A549 (cell line): ENCODE data around the gene C11orf91. TPM values are rescaled to one million over a fixed set of nuclear protein-coding genes. Genes with fewer than 3 reads are reported as not detected.
A peak's percentile ranks its signal among the peaks of the same experiment; 100 is the strongest.

ENCODE experiments used
- ATAC-seq, 2 experiments: fragments of 200-7000 bp in 1 of 2; fragments of >200 bp in 1 of 2; cut with Nextera tagmentation in 1 of 2; cut with Tn5 transposase in 1 of 2; 3 replicates each; pipeline versions ENCODE4 v1.8.0 to v1.9.1; 2018 to 2020; ENCODE audit warnings: mild to moderate bottlenecking in 1 of 2, moderate library complexity in 1 of 2
- CTCF ChIA-PET: fragments of 300-600 bp; sonication (Branson Sonifier 250); formaldehyde crosslinking; extraction: SDS; loops from one replicate; lab custom pipeline; 2021; ENCODE audit warnings: antibody characterized with exemption, inconsistent platforms; lab: Yijun Ruan, JAX
- POLR2A ChIA-PET: fragments of 350-600 bp; formaldehyde crosslinking; extraction: SDS; loops from one replicate; lab custom pipeline; 2021; ENCODE audit warnings: antibody characterized with exemption, inconsistent platforms; lab: Yijun Ruan, JAX
- DNase-seq, 2 experiments: peaks; one replicate each; pipeline versions ENCODE4 v3.0.0 to v3.0.0-alpha.2; 2011 to 2016; ENCODE audit warnings: low read depth in 1 of 2, low spot score in 1 of 2
- FAIRE-seq: peaks from 2 replicates; lab custom pipeline; 2011; peaks lifted over from hg19 to GRCh38; lab: Jason Lieb, UNC
- H3K27ac ChIP-seq, 2 experiments: fragments of >200 bp; sonication (Bioruptor Twin); formaldehyde crosslinking; 3 replicates each; pipeline ENCODE4 v1.5.1; 2016 to 2017
- H3K4me1 ChIP-seq: fragments of >200 bp; sonication (Bioruptor Twin); formaldehyde crosslinking; 3 replicates; pipeline ENCODE4 v1.6.1; 2016
- H3K4me2 ChIP-seq: fragments of >200 bp; sonication (Bioruptor Twin); formaldehyde crosslinking; 3 replicates; pipeline ENCODE4 v1.6.1; 2016
- H3K4me3 ChIP-seq: fragments of >200 bp; sonication (Bioruptor Twin); formaldehyde crosslinking; 3 replicates; pipeline ENCODE4 v1.5.1; 2016
- H3K9me3 ChIP-seq: fragments of >200 bp; sonication (Bioruptor Twin); formaldehyde crosslinking; 3 replicates; pipeline ENCODE4 v1.6.1; 2016
- BHLHE40 ChIP-seq: IDR thresholded peaks from 2 replicates; pipeline ENCODE4 v1.6.1; 2012; ENCODE audit warnings: low read depth, low read length, inconsistent platforms
- CBX2 ChIP-seq: fragments of 200-600 bp; sonication (generic); IDR thresholded peaks from 2 replicates; pipeline ENCODE4 v1.6.1; 2016; ENCODE audit warnings: low read depth, mild to moderate bottlenecking, borderline replicate concordance
- CEBPB ChIP-seq, 2 experiments: fragments of >200 bp in 1 of 2; sonication (Bioruptor Twin) in 1 of 2; formaldehyde crosslinking in 1 of 2; IDR thresholded peaks; 2 replicates each; pipeline ENCODE4 v1.6.1; 2012 to 2016
- EHF ChIP-seq: fragments of 250-450 bp; sonication (Bioruptor Pico); IDR thresholded peaks from 2 replicates; pipeline ENCODE4 v1.5.0; 2020; ENCODE audit warnings: mild to moderate bottlenecking
- EP300 ChIP-seq, 2 experiments: fragments of >200 bp; sonication (Bioruptor Twin); formaldehyde crosslinking; IDR thresholded peaks; 2 replicates in 1 of 2; 3 replicates in 1 of 2; pipeline ENCODE4 v1.6.1; 2016 to 2017
- ESRRA ChIP-seq: fragments of 150-350 bp; IDR thresholded peaks from 2 replicates; pipeline ENCODE4 v1.6.1; 2014; ENCODE audit warnings: mild to moderate bottlenecking, low read length, borderline replicate concordance
- FOSB ChIP-seq: fragments of 250-450 bp; sonication (Bioruptor Pico); IDR thresholded peaks from 2 replicates; pipeline ENCODE4 v1.5.0; 2020; ENCODE audit warnings: mild to moderate bottlenecking, moderate library complexity
- FOSL2 ChIP-seq, 2 experiments: fragments of 450-650 bp in 1 of 2; fragments of >200 bp in 1 of 2; sonication (Bioruptor Twin) in 1 of 2; formaldehyde crosslinking; IDR thresholded peaks; 2 replicates each; pipeline versions ENCODE4 v1.5.0 to v1.6.1; 2016 to 2020; ENCODE audit warnings: mild to moderate bottlenecking in 1 of 2, moderate library complexity in 1 of 2
- FOXS1 ChIP-seq: fragments of 250-450 bp; sonication (Bioruptor Pico); IDR thresholded peaks from 2 replicates; pipeline ENCODE4 v1.5.0; 2020; ENCODE audit warnings: mild to moderate bottlenecking, moderate library complexity
- GATA3 ChIP-seq: IDR thresholded peaks from 2 replicates; pipeline ENCODE4 v1.6.1; 2012; ENCODE audit warnings: borderline replicate concordance
- HOXA7 ChIP-seq: fragments of 250-450 bp; sonication (Bioruptor Pico); IDR thresholded peaks from 2 replicates; pipeline ENCODE4 v1.5.0; 2020; ENCODE audit warnings: mild to moderate bottlenecking, moderate library complexity
- HOXB5 ChIP-seq: fragments of 250-450 bp; sonication (Bioruptor Pico); IDR thresholded peaks from 2 replicates; pipeline ENCODE4 v1.5.0; 2020; ENCODE audit warnings: mild to moderate bottlenecking, moderate library complexity
- JUN ChIP-seq, 2 experiments: fragments of >200 bp; sonication (Bioruptor Twin); formaldehyde crosslinking; IDR thresholded peaks; 2 replicates in 1 of 2; 3 replicates in 1 of 2; pipeline ENCODE4 v1.6.1; 2016 to 2017
- JUNB ChIP-seq: fragments of >200 bp; sonication (Bioruptor Twin); formaldehyde crosslinking; IDR thresholded peaks from 2 replicates; pipeline ENCODE4 v1.6.1; 2016
- KDM5A ChIP-seq: fragments of 200-600 bp; sonication (generic); IDR thresholded peaks from 2 replicates; pipeline ENCODE4 v1.6.1; 2016; ENCODE audit warnings: antibody characterized with exemption, mild to moderate bottlenecking
- MAFK ChIP-seq: fragments of 450-650 bp; IDR thresholded peaks from 2 replicates; pipeline ENCODE4 v1.6.1; 2014; ENCODE audit not compliant: partially characterized antibody
- MAZ ChIP-seq: fragments of 150-350 bp; IDR thresholded peaks from 2 replicates; pipeline ENCODE4 v1.6.1; 2014; ENCODE audit warnings: antibody characterized with exemption, low read depth, low read length, borderline replicate concordance
- POLR2A ChIP-seq: IDR thresholded peaks from 2 replicates; pipeline ENCODE4 v1.6.1; 2012; ENCODE audit warnings: mild to moderate bottlenecking, low read length
- RAD21 ChIP-seq, 2 experiments: fragments of >200 bp in 1 of 2; sonication (Bioruptor Twin) in 1 of 2; formaldehyde crosslinking in 1 of 2; IDR thresholded peaks in 1 of 2; conservative IDR thresholded peaks in 1 of 2; 2 replicates in 1 of 2; 3 replicates in 1 of 2; pipeline ENCODE4 v1.6.1; 2012 to 2018; ENCODE audit warnings: inconsistent platforms in 1 of 2
- RARB ChIP-seq: fragments of 250-450 bp; sonication (Bioruptor Pico); IDR thresholded peaks from 2 replicates; pipeline ENCODE4 v1.8.0; 2021; ENCODE audit warnings: mild to moderate bottlenecking, moderate library complexity
- RNF2 ChIP-seq: fragments of 200-600 bp; sonication (generic); IDR thresholded peaks from 2 replicates; pipeline ENCODE4 v1.6.1; 2016; ENCODE audit warnings: low read depth, mild to moderate bottlenecking, antibody characterized with exemption, moderate library complexity, borderline replicate concordance
- SMC3 ChIP-seq: fragments of >200 bp; sonication (Bioruptor Twin); formaldehyde crosslinking; IDR thresholded peaks from 3 replicates; pipeline ENCODE4 v1.6.1; 2018; ENCODE audit warnings: inconsistent platforms
- TFCP2L1 ChIP-seq: fragments of 250-450 bp; sonication (Bioruptor Pico); IDR thresholded peaks from 2 replicates; pipeline ENCODE4 v1.5.0; 2021; ENCODE audit warnings: mild to moderate bottlenecking
- TP53 ChIP-seq: fragments of 250-450 bp; sonication (Bioruptor Pico); IDR thresholded peaks from 2 replicates; pipeline ENCODE4 v1.5.0; 2021; ENCODE audit warnings: mild to moderate bottlenecking, moderate library complexity
- WGBS: methylation state at CpG from one replicate; pipeline ENCODE4 v1.1.6; 2017; ENCODE audit errors: missing lambda C conversion rate; 5-methylcytosine and 5-hydroxymethylcytosine counted together
- polyA plus RNA-seq, 4 experiments: library from polyadenylated mRNA; depleted of rRNA in 3 of 4; stranded (reverse); fragments of >200 nt; fragmentation: RNase III in 1 of 4; extraction: RNeasy Plus Mini Kit Qiagen cat#74134 plus additional on column Dnase treatment in 1 of 4; gene quantifications; 2 replicates in 3 of 4; 3 replicates in 1 of 4; pipeline ENCODE4 v1.2.3, GENCODE V29; 2011 to 2017
- TF ChIP-seq, protein P1 (sequence below): fragments of >200 bp; sonication (Bioruptor Twin); formaldehyde crosslinking; IDR thresholded peaks from 3 replicates; pipeline ENCODE4 v1.6.1; 2016
- TF ChIP-seq, protein P2 (sequence below): fragments of 450-650 bp; IDR thresholded peaks from 2 replicates; pipeline ENCODE4 v1.6.1; 2014; ENCODE audit warnings: antibody characterized with exemption
- TF ChIP-seq, protein P3 (sequence below): IDR thresholded peaks from 2 replicates; pipeline ENCODE4 v1.6.1; 2012
- TF ChIP-seq, protein P4 (sequence below): fragments of 250-450 bp; sonication (Bioruptor Pico); IDR thresholded peaks from 2 replicates; pipeline ENCODE4 v1.5.0; 2020; ENCODE audit warnings: low read depth, mild to moderate bottlenecking, moderate library complexity

The C11orf91 gene
- polyA plus RNA-seq, 2 of the 4 experiments (the other 2 are of a cell fraction) = 0.15 TPM; not detected in 1

DNA sequence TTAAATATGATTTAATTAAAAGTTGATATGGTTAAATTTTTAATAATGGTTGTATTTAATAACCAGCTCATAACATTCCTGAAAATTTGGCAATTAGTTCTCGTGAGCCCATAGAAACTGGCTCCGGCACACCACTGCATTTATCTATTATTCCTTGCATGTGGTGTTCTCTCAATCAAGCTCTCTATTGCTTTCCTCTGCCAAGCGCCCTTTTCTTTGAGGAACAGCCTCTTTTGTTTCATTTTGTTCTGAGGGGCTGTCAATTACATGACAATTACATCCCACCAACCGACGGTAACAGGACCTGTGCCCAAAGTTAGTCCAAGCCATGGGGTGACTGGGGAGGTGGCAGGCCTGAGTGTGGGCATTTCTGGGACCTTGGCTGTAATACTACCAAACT, 8.1 kb downstream of the C11orf91 start:
- WGBS = 48% methylated on average over 5 of the region's 5 CpGs
- peaks cover 69% of the 10 kb centered on the region for H3K4me1 ChIP-seq
- ChIA-PET POLR2A (interaction anchor here (1.2 to 4.6 kb wide), 6 partner anchors 9 to 531 kb away, joined by 4 to 74 read pairs (median 14); partner anchors contain the start of genes C11orf91, CD59 and CSTF3), CTCF (interaction anchor here (0.7 to 12.6 kb wide), 8 partner anchors 8 to 329 kb away, joined by 3 to 216 read pairs (median 7); partner anchors contain the start of genes C11orf91 and CD59)
- FAIRE-seq (no peak), ATAC-seq (no peak), DNase-seq (no peak)
- H3K9me3 ChIP-seq = peaks cover under 1% of the 10 kb centered on the region; the same call in 1 of the 3 replicates
- peak overlapping the region; percentile 94 to 96 for H3K27ac ChIP-seq
- H3K4me2 ChIP-seq = peak overlapping the region; percentile 72
- TF ChIP-seq BHLHE40 = no peak
- TF ChIP-seq ESRRA = no peak
- no peak for TF ChIP-seq KDM5A
- TF ChIP-seq JUNB = peak; percentile 0; the same call in 1 of the 2 replicates
- no peak for TF ChIP-seq RARB
- no peak for TF ChIP-seq CBX2
- TF ChIP-seq SMC3 = no peak
- H3K4me3 ChIP-seq = no peak overlapping the region

DNA sequence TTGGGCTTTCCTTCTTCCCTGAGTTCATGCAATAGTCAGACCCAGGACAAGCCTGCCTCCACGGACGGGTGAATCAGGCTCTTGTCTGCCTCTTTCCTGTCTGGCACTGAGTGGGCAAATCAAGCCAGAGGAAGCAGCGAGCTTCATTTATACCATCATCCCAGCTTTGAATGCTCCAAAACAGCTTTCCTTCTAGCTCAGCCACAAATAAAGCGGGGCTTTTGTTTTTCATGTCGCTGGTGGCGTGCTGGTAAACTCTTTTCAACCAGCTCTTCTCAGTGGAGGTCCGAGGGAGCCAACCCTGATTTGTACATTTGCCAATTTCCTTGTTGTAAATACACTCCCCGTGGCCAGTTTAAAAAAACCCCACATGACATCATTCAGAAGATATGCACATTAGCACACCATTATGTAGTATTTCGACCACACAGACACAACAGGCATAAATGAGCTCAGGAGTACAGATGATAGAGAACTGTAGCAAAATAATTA, 8.6 kb downstream of the C11orf91 start:
- Histone ChIP-seq H3K4me2 (peak overlapping the region; percentile 72), H3K9me3 (peaks cover 5% of the 10 kb centered on the region; the same call in 1 of the 3 replicates), H3K27ac (peak overlapping the region; percentile 94 to 96), H3K4me1 (peaks cover 69% of the 10 kb centered on the region), H3K4me3 (no peak overlapping the region)
- TF ChIP-seq, protein P1, sequence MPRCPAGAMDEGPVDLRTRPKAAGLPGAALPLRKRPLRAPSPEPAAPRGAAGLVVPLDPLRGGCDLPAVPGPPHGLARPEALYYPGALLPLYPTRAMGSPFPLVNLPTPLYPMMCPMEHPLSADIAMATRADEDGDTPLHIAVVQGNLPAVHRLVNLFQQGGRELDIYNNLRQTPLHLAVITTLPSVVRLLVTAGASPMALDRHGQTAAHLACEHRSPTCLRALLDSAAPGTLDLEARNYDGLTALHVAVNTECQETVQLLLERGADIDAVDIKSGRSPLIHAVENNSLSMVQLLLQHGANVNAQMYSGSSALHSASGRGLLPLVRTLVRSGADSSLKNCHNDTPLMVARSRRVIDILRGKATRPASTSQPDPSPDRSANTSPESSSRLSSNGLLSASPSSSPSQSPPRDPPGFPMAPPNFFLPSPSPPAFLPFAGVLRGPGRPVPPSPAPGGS = peak; percentile 60; the same call in 1 of the 3 replicates
- TF ChIP-seq SMC3 (peak; percentile 25; the same call in 1 of the 3 replicates), MAFK (no peak), JUN (IDR thresholded peaks at IDR 0.05) (peak; percentile 81 to 86; a peak in 3 of 5 replicates), GATA3 (peak; percentile 90), HOXA7 (no peak), FOSB (no peak), MAZ (no peak), HOXB5 (CRISPR knock-in tag) (peak; percentile 23; the same call in 1 of the 2 replicates), JUNB (peak; percentile 83), POLR2A (no peak), RARB (no peak), EHF (CRISPR knock-in tag) (0 out of 2 replicates have a peak, but pooled peaks have one; percentile 67), TFCP2L1 (CRISPR knock-in tag) (no peak), FOXS1 (CRISPR knock-in tag) (0 out of 2 replicates have a peak, but pooled peaks have one; percentile 29), RAD21 (conservative IDR thresholded peaks at IDR 0.05 in 1 of 2, IDR thresholded peaks at IDR 0.05 in 1 of 2) (0 out of 5 replicates have a peak, but pooled peaks of 1 of the 2 experiments have one; percentile 4), TP53 (CRISPR knock-in tag) (no peak), CEBPB (IDR thresholded peaks at IDR 0.05) (peak; percentile 52 to 80; a peak in 3 of 4 replicates), RNF2 (no peak), EP300 (IDR thresholded peaks at IDR 0.05) (peak; percentile 74 to 86; a peak in 3 of 5 replicates), FOSL2 (IDR thresholded peaks at IDR 0.05) (peak; percentile 73), FOSL2 (CRISPR knock-in tag; IDR thresholded peaks at IDR 0.05) (peak; percentile 82)
- TF ChIP-seq, protein P2, sequence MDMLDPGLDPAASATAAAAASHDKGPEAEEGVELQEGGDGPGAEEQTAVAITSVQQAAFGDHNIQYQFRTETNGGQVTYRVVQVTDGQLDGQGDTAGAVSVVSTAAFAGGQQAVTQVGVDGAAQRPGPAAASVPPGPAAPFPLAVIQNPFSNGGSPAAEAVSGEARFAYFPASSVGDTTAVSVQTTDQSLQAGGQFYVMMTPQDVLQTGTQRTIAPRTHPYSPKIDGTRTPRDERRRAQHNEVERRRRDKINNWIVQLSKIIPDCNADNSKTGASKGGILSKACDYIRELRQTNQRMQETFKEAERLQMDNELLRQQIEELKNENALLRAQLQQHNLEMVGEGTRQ = peak; percentile 50
- TF ChIP-seq, protein P3, sequence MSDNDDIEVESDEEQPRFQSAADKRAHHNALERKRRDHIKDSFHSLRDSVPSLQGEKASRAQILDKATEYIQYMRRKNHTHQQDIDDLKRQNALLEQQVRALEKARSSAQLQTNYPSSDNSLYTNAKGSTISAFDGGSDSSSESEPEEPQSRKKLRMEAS = peak; percentile 82
- TF ChIP-seq, protein P4, sequence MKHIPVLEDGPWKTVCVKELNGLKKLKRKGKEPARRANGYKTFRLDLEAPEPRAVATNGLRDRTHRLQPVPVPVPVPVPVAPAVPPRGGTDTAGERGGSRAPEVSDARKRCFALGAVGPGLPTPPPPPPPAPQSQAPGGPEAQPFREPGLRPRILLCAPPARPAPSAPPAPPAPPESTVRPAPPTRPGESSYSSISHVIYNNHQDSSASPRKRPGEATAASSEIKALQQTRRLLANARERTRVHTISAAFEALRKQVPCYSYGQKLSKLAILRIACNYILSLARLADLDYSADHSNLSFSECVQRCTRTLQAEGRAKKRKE = 0 out of 2 replicates have a peak, but pooled peaks have one; percentile 8
- DNase-seq (peak; percentile 69 to 94), FAIRE-seq (peak; percentile 97), ATAC-seq (peak; percentile 61 to 62)
- 0% methylated on average over 9 of the region's 9 CpGs for whole genome bisulfite sequencing
- CTCF ChIA-PET = interaction anchor here (0.7 to 12.6 kb wide), 9 partner anchors 9 to 527 kb away, joined by 3 to 216 read pairs (median 5); partner anchors contain the start of genes C11orf91 and CD59
- POLR2A ChIA-PET = interaction anchor here (0.5 to 4.6 kb wide), 7 partner anchors 10 to 663 kb away, joined by 4 to 74 read pairs (median 10); partner anchors contain the start of genes C11orf91, CD59 and CSTF3
